ENCODE results near the gene MTERF4.

- TF ChIP-seq CTCF (conservative IDR thresholded peaks at IDR 0.05; ENCODE audit: low read depth, low read length), result no peak
- no peak for TF ChIP-seq EZH2 (IDR thresholded peaks at IDR 0.05; ENCODE audit: low read length, unreplicated experiment)
Observed at GRCh38 chr2:241074065-241074818, 27.8 kb downstream of the MTERF4 start.

Data from PC-3 (cell line).